ENCODE data around the gene POC5.
"Not testable (repeated sequence)": the region's sequence is repeated elsewhere in the genome, so short reads cannot be mapped to it uniquely, and the experiment has no call there.

The POC5 gene

GRCh38 chr5:75717082-75717922 lies at the start of gene POC5:
TSS of gene POC5 (minus strand) at chr5:75717437. CDS start at chr5:75712937, 4,500 bp downstream.
- DNase-seq (ENCODE audit: low read depth in 2 of 2): peak; percentile 88 to 91

- no peak for DNase-seq (ENCODE audit: low read depth in 2 of 2)
Observed at GRCh38 chr5:75758116-75758515, 40.9 kb upstream of the POC5 start.

GRCh38 chr5:75756981-75757380 lies 39.7 kb upstream of the POC5 start:
- no peak for DNase-seq (ENCODE audit: low read depth in 2 of 2)

- DNase-seq (ENCODE audit: low read depth in 2 of 2): no peak
Observed at GRCh38 chr5:75756211-75756610, 39.0 kb upstream of the POC5 start.

- no peak for DNase-seq (ENCODE audit: low read depth in 2 of 2)
Observed at GRCh38 chr5:75753182-75753581, 35.9 kb upstream of the POC5 start.

- no peak for DNase-seq (ENCODE audit: low read depth in 2 of 2)
Observed at GRCh38 chr5:75744355-75744754, 27.1 kb upstream of the POC5 start.

GRCh38 chr5:75736273-75736672 lies 19.0 kb upstream of the POC5 start:
- DNase-seq (ENCODE audit: low read depth in 2 of 2): no peak

GRCh38 chr5:75734913-75735789 lies 17.9 kb upstream of the POC5 start:
- DNase-seq (ENCODE audit: low read depth in 2 of 2): no peak

- no peak for DNase-seq (ENCODE audit: low read depth in 2 of 2)
Observed at GRCh38 chr5:75733767-75734166, 16.5 kb upstream of the POC5 start.

GRCh38 chr5:75731515-75731914 lies 14.3 kb upstream of the POC5 start:
- DNase-seq (ENCODE audit: low read depth in 2 of 2): not testable (repeated sequence)

- no peak for DNase-seq (ENCODE audit: low read depth in 2 of 2)
Observed at GRCh38 chr5:75729321-75729720, 12.1 kb upstream of the POC5 start.

- no peak for DNase-seq (ENCODE audit: low read depth in 2 of 2)
Observed at GRCh38 chr5:75727931-75728330, 10.7 kb upstream of the POC5 start.

- not testable (repeated sequence) for DNase-seq (ENCODE audit: low read depth in 2 of 2)
Observed at GRCh38 chr5:75726224-75726623, 9.0 kb upstream of the POC5 start.

- no peak for DNase-seq (ENCODE audit: low read depth in 2 of 2)
Observed at GRCh38 chr5:75723378-75723777, 6.1 kb upstream of the POC5 start.

GRCh38 chr5:75721573-75721972 lies 4.3 kb upstream of the POC5 start:
- no peak for DNase-seq (ENCODE audit: low read depth in 2 of 2)

GRCh38 chr5:75720882-75721281 lies 3.6 kb upstream of the POC5 start:
- DNase-seq (ENCODE audit: low read depth in 2 of 2): no peak

- DNase-seq (ENCODE audit: low read depth in 2 of 2): no peak
Observed at GRCh38 chr5:75716715-75717081, 539 bp downstream of the POC5 start.

GRCh38 chr5:75712091-75712490 lies 5.1 kb downstream of the POC5 start:
- DNase-seq (ENCODE audit: low read depth in 2 of 2): no peak

- no peak for DNase-seq (ENCODE audit: low read depth in 2 of 2)
Observed at GRCh38 chr5:75711151-75711550, 6.1 kb downstream of the POC5 start.

GRCh38 chr5:75710637-75711036 lies 6.6 kb downstream of the POC5 start:
- DNase-seq (ENCODE audit: low read depth in 2 of 2): no peak

- DNase-seq (ENCODE audit: low read depth in 2 of 2): no peak
Observed at GRCh38 chr5:75707911-75708509, 9.2 kb downstream of the POC5 start.

GRCh38 chr5:75706775-75707174 lies 10.5 kb downstream of the POC5 start:
- no peak for DNase-seq (ENCODE audit: low read depth in 2 of 2)

All from fibroblast of skin of left biceps (primary cell).